NCI-H2196 (cell line): ENCODE results near the gene ZNF746.

Experiments used
- DNase-seq: peaks from one replicate; lab custom pipeline; 2025; ENCODE audit not compliant: unreplicated experiment; lab: John Stamatoyannopoulos, UW

ZNF746 gene

DNA sequence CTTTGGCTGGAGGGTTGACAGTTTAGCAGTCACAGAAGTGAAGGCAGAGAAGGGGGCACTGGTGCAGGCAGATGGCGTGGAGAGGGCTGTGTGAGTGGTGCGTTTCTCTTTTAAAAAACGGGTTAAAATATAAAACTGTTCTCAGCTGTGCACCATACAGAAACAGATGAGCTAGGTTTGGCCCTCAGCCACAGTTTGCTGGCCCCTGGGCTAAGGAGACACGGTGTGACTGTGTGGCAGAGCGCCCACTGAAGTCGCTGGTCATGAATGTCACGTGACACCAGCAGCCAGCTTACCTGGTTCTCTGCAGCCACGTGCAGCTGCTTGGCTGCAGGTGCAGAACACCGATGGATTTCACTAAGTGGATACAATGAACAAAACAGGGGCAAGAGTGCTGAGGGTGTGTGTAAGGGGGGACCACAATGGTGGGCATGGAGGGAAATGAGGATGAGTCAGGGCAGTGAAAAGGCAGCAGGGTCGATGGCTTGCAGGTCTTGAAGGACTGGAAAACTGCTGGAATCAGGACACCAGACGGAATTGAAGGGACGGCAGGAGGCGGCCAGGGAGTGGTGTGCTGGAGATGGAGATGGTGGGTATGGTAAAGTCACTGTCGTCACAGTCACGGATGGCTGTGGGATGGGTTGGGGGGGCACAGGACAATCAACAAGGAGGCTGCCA is 7.4 kb downstream of the ZNF746 start:
- peak; percentile 75 for DNase-seq

DNA sequence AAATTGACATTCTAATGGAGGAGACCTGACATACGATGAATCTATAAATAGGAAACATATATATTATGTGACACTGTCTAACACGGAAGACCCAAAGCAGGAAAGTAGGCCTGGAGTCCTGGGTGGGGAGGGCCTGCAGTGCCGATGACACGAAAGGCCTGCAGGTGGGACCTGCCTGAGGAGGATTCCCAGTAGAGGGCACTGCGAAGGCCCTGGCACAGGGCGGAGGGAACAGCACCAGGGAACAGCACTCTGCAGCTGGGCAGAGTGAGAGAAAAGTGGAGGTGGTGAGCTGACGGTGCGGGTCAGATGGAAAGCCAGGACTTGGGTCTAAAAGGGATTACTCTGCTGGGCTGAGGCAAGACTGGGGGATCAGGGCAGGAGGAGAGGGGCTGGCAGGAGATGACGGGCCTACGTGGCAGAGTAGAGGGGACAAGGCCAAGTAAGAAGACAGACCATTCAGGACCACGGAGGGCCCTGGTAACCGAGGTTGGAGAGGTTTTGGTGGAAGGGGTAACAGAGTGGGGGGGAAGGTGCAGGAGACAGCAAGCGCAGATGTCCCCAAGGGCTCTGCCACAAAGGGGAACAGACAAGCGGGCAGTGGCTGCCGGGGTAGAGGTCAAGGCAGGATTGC is 8.1 kb downstream of the ZNF746 start:
- no peak for DNase-seq

DNA sequence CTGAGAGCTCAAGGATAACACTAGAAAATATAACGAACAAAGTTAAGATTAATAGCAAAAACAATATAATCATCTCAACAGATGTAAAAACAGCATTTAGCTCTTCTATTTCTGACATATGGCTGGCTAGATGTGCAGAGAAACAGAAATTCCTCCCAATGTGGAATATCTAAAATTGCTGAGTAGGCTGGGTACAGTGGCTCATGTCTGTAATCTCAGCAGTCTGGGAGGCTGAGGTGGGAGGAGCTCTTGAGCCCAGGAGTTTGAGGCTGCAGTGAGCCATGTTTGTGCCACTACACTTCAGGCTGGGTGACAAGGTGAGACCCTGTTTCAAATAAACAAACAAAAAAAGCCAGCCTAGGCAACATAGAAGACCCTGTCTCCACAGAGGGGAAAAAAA is 18.0 kb downstream of the ZNF746 start:
- DNase-seq: no peak

DNA sequence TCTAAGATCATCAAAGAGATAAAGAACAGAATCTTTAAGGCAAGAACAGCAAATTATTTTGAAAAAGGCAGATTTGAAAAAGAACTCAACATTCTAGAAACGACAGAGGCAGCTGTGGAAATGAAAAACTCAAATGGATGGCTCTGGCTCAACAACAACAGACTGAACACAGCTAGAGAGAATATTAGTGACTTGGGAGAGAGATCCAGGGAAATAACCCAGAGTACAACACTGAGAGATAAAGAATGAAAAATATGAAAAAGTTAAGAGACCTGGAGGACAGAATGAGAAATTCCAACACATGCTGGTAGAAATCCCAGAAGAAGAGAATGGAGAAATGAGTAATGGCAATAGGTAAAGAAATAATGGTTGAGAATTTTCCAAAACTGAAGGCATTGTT is 18.9 kb downstream of the ZNF746 start:
- no peak for DNase-seq

DNA sequence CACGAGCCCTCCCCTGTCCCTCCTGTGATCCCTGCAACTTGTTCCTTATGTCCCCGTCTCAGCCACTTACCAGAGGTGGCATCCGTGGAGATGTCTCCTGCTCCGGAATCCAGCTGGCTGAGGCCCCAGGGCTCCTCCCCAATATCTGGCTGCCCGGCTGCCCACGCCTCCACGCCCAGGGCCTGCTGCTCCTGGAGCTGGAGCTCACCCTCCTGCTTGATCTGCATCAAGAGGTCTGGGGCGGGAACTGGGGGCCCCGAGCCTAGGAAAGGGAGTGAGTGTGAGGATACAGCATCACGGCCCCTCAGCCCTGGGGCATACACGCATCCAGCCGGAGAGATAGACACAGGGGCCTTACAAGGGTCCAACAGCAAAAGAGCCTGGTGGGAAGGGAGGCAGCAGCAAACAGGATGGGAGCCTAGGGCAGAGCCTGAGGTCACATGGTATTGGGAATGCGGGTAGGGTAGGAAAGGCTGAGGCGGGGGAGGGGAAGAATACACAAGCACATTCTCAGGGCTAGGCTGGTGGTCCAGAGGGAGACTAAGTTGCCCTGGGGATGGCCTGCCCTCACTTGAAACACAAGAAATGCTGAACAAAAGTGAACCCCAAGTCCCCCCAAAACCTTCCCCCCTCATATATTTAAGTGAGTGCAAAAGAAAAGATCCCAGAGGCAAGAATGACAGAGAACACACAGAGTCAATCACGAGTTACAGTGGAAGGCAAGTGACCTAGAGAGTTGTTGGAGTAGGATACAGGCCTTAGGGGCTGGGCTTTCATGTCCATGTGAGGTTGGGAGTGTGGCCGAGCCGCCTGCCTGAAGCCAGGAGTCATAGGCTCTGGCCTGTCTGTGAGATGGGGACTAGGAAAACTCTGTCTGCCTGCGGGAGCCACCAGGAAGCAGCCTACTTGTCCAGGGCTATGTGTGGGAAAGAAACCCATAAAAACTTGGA is 19.8 kb downstream of the ZNF746 start:
- DNase-seq: no peak

DNA sequence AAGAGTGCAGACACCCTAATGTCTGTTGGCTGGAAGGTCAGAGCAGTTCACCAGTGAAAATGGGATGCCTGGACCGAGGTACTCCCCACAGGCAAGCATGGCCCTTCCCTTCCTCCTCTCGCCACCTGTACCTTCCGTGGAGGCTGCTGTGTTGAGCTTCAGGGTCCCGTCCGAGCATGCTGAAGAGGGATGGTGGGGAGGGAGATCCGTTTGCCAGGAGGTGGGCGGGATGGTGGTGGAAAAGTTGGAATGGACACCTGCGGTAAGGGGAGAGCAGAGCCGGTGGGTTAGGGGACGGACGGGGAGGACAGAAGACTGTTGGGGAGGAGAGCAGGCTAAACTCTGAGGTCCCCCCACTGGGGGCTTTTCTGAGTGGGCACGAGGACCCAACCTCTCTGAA is 20.8 kb downstream of the ZNF746 start:
- DNase-seq: no peak

DNA sequence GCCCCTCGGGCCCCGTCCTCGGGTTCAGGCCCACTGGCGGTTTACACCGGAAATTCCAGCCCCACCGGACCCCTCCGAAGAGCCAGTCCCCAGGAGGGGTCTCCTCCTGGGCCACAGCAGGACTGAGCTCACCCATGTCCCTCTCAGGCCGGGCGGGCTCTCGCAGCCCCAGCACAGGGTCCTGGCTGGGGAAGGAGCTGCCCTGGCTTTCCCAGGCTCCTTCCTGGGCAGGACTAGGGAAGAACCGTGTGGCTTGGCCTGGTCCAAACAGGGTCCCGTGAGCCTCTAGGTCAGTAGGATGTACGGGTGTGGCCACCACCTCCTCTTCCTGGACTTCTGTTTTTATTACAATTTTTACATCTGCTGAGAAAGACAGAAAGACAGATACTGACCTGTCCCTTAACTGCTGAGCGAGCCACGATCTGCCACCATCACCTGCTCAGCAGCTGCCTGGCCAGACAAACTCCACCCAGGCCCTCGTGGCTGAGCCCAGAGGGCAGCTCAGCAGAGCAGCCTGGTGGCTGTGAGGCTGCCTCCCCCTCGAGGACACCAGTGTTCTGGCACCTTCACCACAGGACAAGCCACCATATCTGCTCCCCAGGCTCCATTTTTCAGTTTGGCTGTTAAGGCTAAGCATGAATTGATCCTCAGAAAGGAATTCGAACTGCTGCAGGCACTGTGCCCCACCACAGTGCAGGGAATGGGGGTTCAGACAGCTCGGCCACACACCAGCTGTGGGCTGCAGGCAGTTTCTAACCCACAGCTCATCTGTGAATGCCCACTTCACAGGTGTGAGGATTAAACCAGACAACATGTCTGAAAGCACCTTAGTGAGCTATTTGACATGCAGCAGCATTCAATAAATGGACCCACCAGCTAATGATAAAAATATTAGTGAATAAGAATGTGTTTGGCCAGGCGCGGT is 22.2 kb downstream of the ZNF746 start:
- DNase-seq: no peak

DNA sequence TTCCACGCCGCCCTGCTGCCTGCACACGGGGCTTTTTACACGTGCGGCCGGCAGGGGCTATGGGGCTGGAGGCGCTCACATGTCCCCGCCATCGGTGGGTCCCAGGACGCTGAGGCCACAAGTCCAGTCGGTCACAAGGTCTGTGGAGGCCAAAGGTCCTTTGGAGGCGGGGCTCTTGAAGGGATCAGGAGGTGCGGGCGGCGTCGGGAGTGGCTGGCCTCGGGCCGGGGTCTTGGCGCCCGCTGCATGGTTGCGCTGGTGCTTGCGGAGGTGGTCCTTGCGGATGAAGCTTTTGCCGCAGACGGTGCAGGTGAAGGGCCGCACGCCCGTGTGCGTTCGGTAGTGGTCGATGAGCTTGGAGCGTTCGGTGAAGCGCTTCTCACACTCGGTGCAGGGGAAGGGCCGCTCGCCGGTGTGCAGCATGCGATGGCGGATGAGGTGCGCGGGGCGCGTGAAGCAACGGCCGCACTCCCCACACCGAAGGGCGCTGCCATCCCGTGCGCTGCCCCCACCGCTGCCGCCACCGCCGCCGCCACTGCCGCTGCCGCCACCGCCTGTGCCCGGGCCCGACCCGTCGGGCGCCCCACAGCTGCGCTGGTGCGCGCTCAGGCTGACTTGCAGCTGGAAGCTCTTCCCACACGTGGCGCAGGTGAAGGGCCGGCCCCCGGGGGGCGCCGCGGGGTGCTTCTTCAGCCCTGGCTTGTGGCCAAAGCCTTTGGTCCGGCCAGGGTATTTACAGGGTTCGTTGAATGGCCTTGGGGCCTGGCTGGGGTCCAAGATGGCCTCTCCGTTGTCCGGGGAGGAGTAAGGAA is 23.1 kb downstream of the ZNF746 start:
- no peak for DNase-seq

DNA sequence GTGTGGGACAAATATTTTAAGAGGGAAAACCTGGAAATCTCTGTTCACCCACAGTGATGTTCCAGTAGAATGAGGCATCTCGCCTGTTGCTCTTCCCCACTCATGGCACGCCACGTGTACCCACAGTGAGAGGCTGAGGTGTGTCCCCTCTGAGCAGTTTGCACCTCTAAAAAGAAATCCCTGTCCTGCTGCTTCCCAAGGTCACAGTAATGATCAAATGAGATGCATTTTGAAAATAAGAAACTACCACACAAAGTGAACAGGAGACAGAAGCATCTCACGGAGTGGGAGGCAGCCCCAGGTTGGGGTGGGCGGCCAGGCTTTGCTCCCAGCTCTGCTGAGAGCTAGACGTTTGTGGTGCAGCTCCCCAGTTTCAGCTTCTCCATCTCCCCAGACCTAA is 24.4 kb downstream of the ZNF746 start:
- DNase-seq: no peak

DNA sequence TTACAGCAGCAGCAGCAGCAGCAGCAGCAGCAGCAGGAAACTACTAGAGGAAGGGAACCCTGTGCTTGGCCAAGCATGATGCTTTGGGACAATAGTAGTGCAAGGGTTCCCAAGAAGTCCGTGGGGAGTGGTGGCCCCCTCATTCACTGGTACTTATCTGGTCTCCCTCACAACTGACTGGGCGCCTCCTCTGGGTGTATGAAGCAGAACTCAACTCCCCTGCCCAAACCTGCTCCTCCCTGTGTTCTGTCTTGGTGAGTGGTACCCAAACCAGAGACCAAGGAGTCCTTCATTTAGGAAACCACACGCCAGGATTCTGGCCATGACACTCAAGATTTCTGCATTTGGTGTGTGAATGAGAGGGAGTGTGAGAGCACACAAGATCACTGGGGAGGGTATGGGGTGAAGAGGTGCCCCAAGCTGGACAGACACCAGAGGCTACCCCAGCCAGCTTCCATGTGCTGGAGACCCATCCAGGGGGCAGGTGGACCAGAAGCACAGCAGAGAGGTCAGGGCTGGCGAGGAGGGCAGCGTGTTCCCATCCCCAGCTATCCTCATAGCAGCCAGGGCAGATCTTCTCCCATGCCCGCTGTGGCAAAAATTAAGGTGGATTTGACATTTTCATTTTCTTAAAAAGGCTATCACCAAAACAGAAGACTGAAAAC is 26.2 kb downstream of the ZNF746 start:
- DNase-seq: no peak

DNA sequence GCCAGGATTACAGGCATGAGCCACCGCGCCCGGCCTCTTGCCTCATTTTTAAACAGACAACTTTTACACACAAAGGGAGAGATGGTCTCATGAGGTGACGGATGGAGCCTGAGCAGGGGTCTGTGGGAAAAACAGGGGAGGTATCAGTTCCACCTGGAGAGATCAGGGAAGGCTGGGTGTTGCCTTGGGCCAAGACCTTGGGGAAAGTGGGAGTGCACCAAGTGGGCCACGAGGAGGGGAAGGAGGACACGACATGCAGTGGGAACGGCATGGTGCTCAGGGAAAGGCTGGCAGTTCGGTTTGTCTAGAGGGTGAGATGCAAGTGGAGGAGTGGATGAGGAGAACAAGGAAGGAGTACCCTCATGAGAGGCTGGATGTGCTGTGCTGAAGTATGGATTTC is 27.8 kb downstream of the ZNF746 start:
- DNase-seq: no peak

DNA sequence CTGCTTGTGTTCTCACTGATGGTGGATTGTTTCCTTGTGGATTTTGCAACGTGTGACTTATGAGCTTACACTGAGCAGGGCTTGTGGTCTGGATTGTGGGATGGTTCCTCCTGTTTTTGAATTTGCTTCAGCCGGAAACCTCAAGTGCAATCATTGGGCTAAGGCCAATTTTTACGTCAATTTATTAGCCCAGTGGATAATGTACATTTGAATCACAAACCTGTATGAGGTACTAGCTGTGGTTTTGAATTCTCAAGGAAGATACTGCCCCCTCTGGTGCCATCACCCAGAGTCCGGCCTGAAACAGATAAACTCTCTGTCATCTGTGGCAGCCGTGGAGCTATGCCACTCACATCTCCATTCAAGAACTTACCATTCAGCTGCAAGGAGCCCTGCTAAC is 29.4 kb downstream of the ZNF746 start:
- DNase-seq: no peak

DNA sequence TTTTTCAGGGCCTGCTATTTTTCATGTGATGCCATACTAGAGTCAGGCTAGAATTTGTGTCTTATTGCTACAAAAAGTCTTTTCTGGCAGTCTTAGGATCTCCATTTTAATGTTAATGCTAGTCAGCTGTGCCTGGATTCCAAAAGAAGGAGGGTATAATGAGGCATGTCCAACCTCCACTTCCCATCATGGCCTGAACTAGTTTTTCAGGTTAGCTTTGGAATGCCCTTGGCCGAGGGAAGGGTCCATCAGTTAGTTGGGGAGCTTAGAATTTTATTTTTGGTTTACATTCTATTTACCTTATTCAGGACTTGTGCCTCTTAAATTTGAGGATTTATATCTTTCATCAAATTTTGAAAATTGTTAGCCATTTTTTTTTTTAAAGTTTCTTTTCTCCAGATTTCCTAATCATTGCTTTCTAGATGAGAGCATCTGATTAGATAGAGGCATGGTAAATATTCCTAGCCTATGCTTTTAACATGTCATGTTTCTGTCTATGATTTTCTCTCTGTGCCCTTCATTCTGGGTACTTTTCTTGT is 30.2 kb downstream of the ZNF746 start:
- no peak for DNase-seq

DNA sequence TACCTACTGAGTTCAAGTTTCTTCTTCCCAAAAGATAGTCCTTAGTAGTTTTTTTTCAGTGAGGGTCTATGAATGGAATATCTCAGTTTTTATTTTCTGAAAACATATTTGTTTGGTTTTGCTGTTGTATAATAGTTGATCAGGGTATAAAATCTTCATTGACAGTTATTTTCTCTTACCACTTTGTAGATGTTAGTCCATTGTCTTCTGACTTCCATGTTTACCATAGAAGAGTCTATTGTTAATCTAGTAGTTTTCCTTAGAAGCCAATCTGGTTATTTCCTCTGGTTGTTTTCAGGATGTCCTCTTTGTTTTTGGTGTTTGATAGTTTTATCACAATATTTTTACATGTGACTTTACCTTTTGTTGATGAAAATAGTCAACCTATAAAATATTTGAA is 31.2 kb downstream of the ZNF746 start:
- no peak for DNase-seq

DNA sequence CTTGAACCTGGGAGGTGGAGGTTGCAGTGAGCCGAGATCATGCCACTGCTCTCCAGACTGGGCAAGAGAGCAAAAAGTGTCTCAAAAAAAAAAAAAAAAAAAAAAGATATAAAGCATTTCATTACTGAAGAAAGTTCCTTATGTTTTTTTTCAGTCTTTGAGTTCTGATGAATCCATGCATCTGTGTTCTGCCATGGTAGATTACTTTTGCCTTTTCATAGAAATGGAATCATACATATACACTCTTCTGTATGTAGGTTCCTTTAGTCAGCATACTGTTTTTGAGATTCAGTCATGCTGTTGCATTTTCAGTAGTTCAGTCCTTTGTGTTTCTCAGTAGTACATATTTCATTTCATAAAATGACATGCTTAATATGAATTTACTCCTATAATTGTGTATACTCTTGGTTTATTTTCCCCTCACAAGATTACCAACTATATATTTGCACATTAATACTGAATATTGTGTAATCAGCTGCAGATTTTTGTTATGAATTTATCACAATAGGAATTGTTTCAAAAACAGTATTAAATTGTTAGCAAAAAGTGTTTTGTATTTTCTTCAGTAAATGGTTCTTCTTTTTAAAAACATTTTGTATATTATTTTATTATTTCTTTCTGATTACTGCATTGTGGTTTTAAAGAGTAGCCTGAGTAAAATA is 34.0 kb downstream of the ZNF746 start:
- no peak for DNase-seq

DNA sequence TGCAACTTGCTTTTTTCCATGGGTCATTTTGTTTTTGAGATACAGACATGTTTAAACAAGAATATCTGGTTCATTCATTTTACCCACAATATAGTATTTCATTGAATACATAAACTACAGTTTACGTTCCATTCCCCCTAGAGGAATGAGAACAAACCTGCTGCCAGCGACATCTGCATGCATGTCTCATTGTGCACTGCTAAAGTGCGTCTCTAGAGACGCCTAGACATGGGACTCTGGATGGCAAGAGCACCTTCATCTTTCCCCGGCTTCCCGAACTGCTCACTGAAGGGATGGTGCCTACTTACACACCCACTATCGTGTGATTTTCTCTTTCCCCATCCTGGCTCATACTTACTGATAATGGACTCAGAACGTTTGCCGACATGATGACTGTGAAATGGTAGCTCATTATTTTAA is 35.5 kb downstream of the ZNF746 start:
- no peak for DNase-seq

DNA sequence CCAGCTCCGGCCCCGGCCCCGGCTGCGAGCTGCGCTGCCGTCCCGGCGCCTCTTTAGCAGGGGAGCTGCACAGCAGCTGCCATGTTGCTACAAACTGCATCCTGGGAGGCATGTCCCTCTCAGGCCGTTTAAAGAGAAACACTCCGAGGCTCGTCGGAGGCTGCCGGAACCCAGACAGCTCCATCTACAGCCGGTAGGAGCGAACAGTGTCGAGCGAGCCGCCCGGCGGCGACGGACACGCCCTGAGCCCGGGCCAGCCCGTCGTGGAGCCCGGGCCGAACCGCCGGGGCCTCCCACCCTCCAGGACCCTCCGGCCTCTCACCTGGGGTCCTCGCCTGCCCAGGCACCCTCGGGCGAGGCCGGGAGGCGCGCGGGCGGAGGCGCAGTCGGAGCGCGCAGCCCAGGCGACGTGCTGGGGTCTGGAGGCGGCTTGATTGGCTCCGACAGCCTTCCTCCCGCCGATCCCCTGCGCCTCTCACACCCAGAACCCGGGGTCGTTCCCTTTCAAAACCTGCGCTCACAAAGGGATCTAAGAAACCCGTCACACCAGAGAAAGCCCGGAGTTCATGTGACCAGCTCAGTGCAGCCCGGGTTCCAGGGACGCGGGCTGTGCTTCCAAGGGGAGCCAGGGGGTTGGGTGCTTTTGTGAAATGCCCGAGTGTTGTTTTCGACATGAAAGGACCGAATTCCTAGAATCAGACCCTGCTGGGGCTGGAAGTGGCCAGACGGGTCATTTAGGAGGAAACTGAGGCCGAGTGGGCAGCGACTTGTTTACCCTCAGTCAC is 36.9 kb downstream of the ZNF746 start, which contains the start of gene ZNF777:
Gene ZNF777, minus strand, starts transcription at position 570 of the 785 bp plus-strand sequence. CDS start 5,040 bp downstream, outside the sequence.
- peak; percentile 73 for DNase-seq
